ENCODE data around the gene PLIN5. TPM values are rescaled to one million over a fixed set of nuclear protein-coding genes. Genes with fewer than 3 reads are reported as not detected.

Gene PLIN5
- total and polyA plus RNA-seq, 2 of the 8 experiments (the other 6 are each of a cell fraction or from before 2014, with no cell fraction given): 2.0 to 2.5 TPM

- TF ChIP-seq SAP30 (IDR thresholded peaks at IDR 0.05; ENCODE audit: insufficient read depth, insufficient replicate concordance, low read length): no peak
- no peak for TF ChIP-seq ZNF274 (IDR thresholded peaks at IDR 0.05; ENCODE audit: borderline replicate concordance, extremely low read depth, low read length)
- no peak for TF ChIP-seq RAD21 (IDR thresholded peaks at IDR 0.05 in 1 of 2, conservative IDR thresholded peaks at IDR 0.05 in 1 of 2; ENCODE audit: low read depth in 2 of 2, low read length in 2 of 2)
- no peak for TF ChIP-seq SP4 (IDR thresholded peaks at IDR 0.05; ENCODE audit: low read length)
- no peak for TF ChIP-seq NANOG (IDR thresholded peaks at IDR 0.05; ENCODE audit: insufficient read depth, low read depth, low read length, poor library complexity, severe bottlenecking)
- no peak for TF ChIP-seq HDAC2 (IDR thresholded peaks at IDR 0.05; ENCODE audit: borderline replicate concordance in 1 of 2, low read depth in 2 of 2, low read length in 2 of 2)
These were observed 15.5 kb upstream of the PLIN5 start (continued) for GRCh38 chr19:4550479-4551050.
